H1 (cell line): Measurements from ENCODE around the gene TSGA10IP. TPM values are rescaled to one million over a fixed set of nuclear protein-coding genes. Genes with fewer than 3 reads are reported as not detected.

ENCODE experiments used
- MAX ChIP-seq: IDR thresholded peaks from 2 replicates; pipeline ENCODE4 v1.6.1; 2012; ENCODE audit warnings: inconsistent platforms
- SIRT6 ChIP-seq: IDR thresholded peaks from one replicate; pipeline ENCODE4 v1.7.1; 2012; ENCODE audit warnings: low read length, inconsistent platforms
- SIX5 ChIP-seq: IDR thresholded peaks from 2 replicates; pipeline ENCODE4 v1.6.1; 2011; ENCODE audit warnings: mild to moderate bottlenecking, low read depth, low read length
- TCF12 ChIP-seq: IDR thresholded peaks from 2 replicates; pipeline ENCODE4 v1.6.1; 2011; ENCODE audit warnings: low read depth, mild to moderate bottlenecking, low read length
- polyA plus RNA-seq, 7 experiments: library from polyadenylated mRNA; depleted of rRNA in 3 of 7; stranded (reverse) in 5 of 7; unstranded in 2 of 7; fragments of >200 nt in 5 of 7; fragments of 200-250 nt in 2 of 7; gene quantifications; 1 replicate in 5 of 7; 2 replicates in 1 of 7; 4 replicates in 1 of 7; pipeline versions ENCODE4 v1.2.1 to v1.2.3, GENCODE V29; 2011 to 2013; ENCODE audit warnings: missing spikeins in 2 of 7, mixed read lengths in 2 of 7
- total RNA-seq: library from RNA; stranded (reverse); fragmentation: NEBNext Ultra II Directional; extraction: Animal tissue kit (Norgen Biotek cat#: 25700); gene quantifications from 2 replicates; pipeline ENCODE4 v1.2.1, GENCODE V29; 2021

Gene TSGA10IP
- total and polyA plus RNA-seq, 2 of the 8 experiments (the other 6 are each of a cell fraction or from before 2014, with no cell fraction given) = 1.9 to 6.0 TPM

- no peak for TF ChIP-seq TCF12
- TF ChIP-seq MAX = no peak
- no peak for TF ChIP-seq SIRT6
- no peak for TF ChIP-seq SIX5
- TF ChIP-seq, all 59 proteins: peak for 3
Measured at GRCh38 chr11:65903068-65903481, 42.2 kb upstream of the TSGA10IP start (continued).
